GM12872 (cell line): ENCODE results near the gene DGAT2.

Experiments used
- TF ChIP-seq, protein P1 (sequence below): IDR thresholded peaks from 3 replicates; pipeline ENCODE4 v1.5.1; 2011; ENCODE audit warnings: low read depth, mild to moderate bottlenecking, low read length, moderate library complexity; ENCODE audit not compliant: insufficient read depth

DGAT2 gene

DNA sequence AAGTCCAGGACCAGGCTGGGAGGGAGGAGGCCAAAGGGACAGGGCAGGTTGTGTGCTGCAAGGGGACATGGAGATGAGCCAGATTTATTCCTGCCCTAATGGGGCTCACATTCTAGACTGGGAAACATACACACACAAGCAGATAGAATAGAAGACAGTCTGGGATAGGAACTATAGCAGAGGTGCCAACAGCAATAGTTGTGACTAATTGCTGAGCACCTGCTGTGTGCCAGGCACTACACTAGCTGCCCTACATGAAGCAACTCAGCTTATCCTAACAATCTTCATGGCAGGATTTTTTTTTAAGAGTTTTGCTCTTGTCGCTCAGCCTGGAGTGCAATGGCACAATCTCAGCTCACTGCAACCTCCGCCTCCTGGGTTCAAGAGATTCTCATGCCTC, 39.6 kb upstream of the DGAT2 start:
- TF ChIP-seq, protein P1, sequence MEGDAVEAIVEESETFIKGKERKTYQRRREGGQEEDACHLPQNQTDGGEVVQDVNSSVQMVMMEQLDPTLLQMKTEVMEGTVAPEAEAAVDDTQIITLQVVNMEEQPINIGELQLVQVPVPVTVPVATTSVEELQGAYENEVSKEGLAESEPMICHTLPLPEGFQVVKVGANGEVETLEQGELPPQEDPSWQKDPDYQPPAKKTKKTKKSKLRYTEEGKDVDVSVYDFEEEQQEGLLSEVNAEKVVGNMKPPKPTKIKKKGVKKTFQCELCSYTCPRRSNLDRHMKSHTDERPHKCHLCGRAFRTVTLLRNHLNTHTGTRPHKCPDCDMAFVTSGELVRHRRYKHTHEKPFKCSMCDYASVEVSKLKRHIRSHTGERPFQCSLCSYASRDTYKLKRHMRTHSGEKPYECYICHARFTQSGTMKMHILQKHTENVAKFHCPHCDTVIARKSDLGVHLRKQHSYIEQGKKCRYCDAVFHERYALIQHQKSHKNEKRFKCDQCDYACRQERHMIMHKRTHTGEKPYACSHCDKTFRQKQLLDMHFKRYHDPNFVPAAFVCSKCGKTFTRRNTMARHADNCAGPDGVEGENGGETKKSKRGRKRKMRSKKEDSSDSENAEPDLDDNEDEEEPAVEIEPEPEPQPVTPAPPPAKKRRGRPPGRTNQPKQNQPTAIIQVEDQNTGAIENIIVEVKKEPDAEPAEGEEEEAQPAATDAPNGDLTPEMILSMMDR: no peak

GRCh38 chr11:75731095-75731494, 37.5 kb upstream of the DGAT2 start:
- TF ChIP-seq, protein P1: 0 out of 3 replicates have a peak, but pooled peaks have one; percentile 17

DNA sequence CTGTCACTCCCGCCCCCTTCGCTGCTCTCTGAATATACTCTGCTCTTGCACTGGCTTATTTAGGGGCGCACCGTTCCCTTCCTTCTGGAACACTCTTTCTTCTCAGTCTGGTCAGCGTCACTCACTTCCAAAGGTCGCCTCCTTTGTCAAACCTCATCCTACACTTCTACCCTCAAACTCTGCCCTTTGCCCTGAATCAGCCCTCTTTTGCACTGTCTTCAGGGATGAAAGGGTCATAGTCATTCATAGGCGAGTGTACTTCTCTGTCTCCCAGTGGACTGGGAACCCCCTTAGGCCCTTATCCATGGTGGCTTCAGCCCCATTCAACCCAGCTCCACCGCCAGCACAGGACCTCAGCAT, 35.5 kb upstream of the DGAT2 start:
- TF ChIP-seq, protein P1: no peak

DNA sequence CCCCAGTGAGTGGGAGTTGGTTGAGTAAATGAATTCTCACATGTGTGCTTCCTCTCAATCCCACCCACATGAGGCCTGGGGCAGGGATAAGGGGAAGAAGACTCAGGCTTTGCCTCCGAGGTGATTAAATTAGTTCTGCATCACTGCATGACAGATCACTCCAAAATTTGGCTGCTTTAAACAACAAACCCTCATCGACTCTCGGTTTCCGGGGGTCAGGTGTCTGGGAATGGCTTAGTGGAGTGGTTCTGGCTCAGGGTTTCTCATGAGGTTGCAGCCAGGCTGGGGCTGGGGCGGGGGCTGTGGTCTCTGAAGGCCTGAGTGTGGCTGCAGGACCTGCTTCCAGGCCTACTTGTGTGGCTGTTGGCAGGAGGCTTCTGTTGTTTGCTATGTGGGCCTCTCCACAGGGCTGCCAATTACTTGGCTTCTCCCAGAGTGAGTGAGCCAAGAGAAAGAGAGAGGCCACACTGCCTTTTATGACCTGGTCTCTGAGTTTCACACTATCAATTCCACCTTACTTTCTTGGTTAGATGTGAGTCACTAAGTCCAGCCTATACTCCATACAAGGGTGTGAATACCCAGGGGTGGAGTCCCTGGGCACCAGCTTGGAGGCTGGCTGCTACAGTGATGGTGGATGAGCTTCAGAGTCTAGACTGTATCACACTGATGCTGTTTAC, 35.0 kb upstream of the DGAT2 start:
- TF ChIP-seq, protein P1: no peak

GRCh38 chr11:75734491-75735180, 33.9 kb upstream of the DGAT2 start:
- TF ChIP-seq, protein P1: no peak

DNA sequence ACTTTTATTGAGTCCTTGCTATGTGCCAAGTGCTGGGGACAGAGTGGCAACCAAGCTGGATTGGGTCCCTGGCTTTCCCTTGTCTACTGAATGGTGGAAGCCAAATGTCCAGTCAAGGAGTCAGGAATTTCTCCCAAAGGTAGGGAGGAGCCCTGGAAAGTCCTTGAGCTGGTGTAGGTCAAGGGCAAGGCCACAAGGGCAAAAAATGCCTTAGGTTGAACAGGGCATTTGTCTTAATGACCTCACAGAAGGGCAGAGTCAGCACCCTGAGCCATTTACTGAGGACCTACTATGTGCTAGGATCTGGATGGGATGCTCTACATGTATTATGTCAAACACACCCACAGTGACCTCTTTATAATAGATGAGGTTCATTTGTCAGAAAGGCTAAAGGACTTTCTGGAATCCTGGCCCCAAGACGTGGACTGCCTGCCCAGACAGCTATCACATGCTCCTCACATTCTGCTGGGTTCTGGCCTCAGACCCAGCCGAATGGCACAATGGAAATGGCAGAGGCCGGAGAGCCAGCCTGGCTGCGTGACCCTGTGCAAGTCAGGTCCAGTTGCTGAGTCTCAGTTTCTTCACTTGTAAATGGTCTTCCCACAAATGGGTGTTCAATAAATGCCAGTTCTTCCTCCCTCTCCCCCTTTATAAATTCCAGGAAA, 33.3 kb upstream of the DGAT2 start:
- TF ChIP-seq, protein P1: no peak

- TF ChIP-seq, protein P1: no peak
Observed at GRCh38 chr11:75737314-75737713, 31.3 kb upstream of the DGAT2 start.
